A549 (cell line): ENCODE measurements around the gene FAHD2A. TPM values are rescaled to one million over a fixed set of nuclear protein-coding genes. Genes with fewer than 3 reads are reported as not detected.

Experiments
- ATAC-seq, 2 experiments: fragments of 200-7000 bp in 1 of 2; fragments of >200 bp in 1 of 2; cut with Nextera tagmentation in 1 of 2; cut with Tn5 transposase in 1 of 2; 3 replicates each; pipeline versions ENCODE4 v1.8.0 to v1.9.1; 2018 to 2020; ENCODE audit warnings: mild to moderate bottlenecking in 1 of 2, moderate library complexity in 1 of 2
- CTCF ChIA-PET: fragments of 300-600 bp; sonication (Branson Sonifier 250); formaldehyde crosslinking; extraction: SDS; loops from one replicate; lab custom pipeline; 2021; ENCODE audit warnings: antibody characterized with exemption, inconsistent platforms; lab: Yijun Ruan, JAX
- POLR2A ChIA-PET: fragments of 350-600 bp; formaldehyde crosslinking; extraction: SDS; loops from one replicate; lab custom pipeline; 2021; ENCODE audit warnings: antibody characterized with exemption, inconsistent platforms; lab: Yijun Ruan, JAX
- DNase-seq, 2 experiments: peaks; one replicate each; pipeline versions ENCODE4 v3.0.0 to v3.0.0-alpha.2; 2011 to 2016; ENCODE audit warnings: low read depth in 1 of 2, low spot score in 1 of 2
- FAIRE-seq: peaks from 2 replicates; lab custom pipeline; 2011; peaks lifted over from hg19 to GRCh38; lab: Jason Lieb, UNC
- H3K27ac ChIP-seq, 2 experiments: fragments of >200 bp; sonication (Bioruptor Twin); formaldehyde crosslinking; 3 replicates each; pipeline ENCODE4 v1.5.1; 2016 to 2017
- H3K4me1 ChIP-seq: fragments of >200 bp; sonication (Bioruptor Twin); formaldehyde crosslinking; 3 replicates; pipeline ENCODE4 v1.6.1; 2016
- H3K4me2 ChIP-seq: fragments of >200 bp; sonication (Bioruptor Twin); formaldehyde crosslinking; 3 replicates; pipeline ENCODE4 v1.6.1; 2016
- H3K4me3 ChIP-seq: fragments of >200 bp; sonication (Bioruptor Twin); formaldehyde crosslinking; 3 replicates; pipeline ENCODE4 v1.5.1; 2016
- H3K9me3 ChIP-seq: fragments of >200 bp; sonication (Bioruptor Twin); formaldehyde crosslinking; 3 replicates; pipeline ENCODE4 v1.6.1; 2016
- BHLHE40 ChIP-seq: IDR thresholded peaks from 2 replicates; pipeline ENCODE4 v1.6.1; 2012; ENCODE audit warnings: low read depth, low read length, inconsistent platforms
- CBX2 ChIP-seq: fragments of 200-600 bp; sonication (generic); IDR thresholded peaks from 2 replicates; pipeline ENCODE4 v1.6.1; 2016; ENCODE audit warnings: low read depth, mild to moderate bottlenecking, borderline replicate concordance
- CBX8 ChIP-seq: fragments of 200-600 bp; sonication (generic); IDR thresholded peaks from 2 replicates; pipeline ENCODE4 v1.6.1; 2016
- CEBPB ChIP-seq, 2 experiments: fragments of >200 bp in 1 of 2; sonication (Bioruptor Twin) in 1 of 2; formaldehyde crosslinking in 1 of 2; IDR thresholded peaks; 2 replicates each; pipeline ENCODE4 v1.6.1; 2012 to 2016
- EP300 ChIP-seq, 2 experiments: fragments of >200 bp; sonication (Bioruptor Twin); formaldehyde crosslinking; IDR thresholded peaks; 2 replicates in 1 of 2; 3 replicates in 1 of 2; pipeline ENCODE4 v1.6.1; 2016 to 2017
- ESRRA ChIP-seq: fragments of 150-350 bp; IDR thresholded peaks from 2 replicates; pipeline ENCODE4 v1.6.1; 2014; ENCODE audit warnings: mild to moderate bottlenecking, low read length, borderline replicate concordance
- FOSB ChIP-seq: fragments of 250-450 bp; sonication (Bioruptor Pico); IDR thresholded peaks from 2 replicates; pipeline ENCODE4 v1.5.0; 2020; ENCODE audit warnings: mild to moderate bottlenecking, moderate library complexity
- HEYL ChIP-seq: fragments of 250-450 bp; sonication (Bioruptor Pico); IDR thresholded peaks from 2 replicates; pipeline ENCODE4 v1.8.0; 2021; ENCODE audit warnings: mild to moderate bottlenecking, moderate library complexity
- HOXB5 ChIP-seq: fragments of 250-450 bp; sonication (Bioruptor Pico); IDR thresholded peaks from 2 replicates; pipeline ENCODE4 v1.5.0; 2020; ENCODE audit warnings: mild to moderate bottlenecking, moderate library complexity
- JUN ChIP-seq, 2 experiments: fragments of >200 bp; sonication (Bioruptor Twin); formaldehyde crosslinking; IDR thresholded peaks; 2 replicates in 1 of 2; 3 replicates in 1 of 2; pipeline ENCODE4 v1.6.1; 2016 to 2017
- KDM5A ChIP-seq: fragments of 200-600 bp; sonication (generic); IDR thresholded peaks from 2 replicates; pipeline ENCODE4 v1.6.1; 2016; ENCODE audit warnings: antibody characterized with exemption, mild to moderate bottlenecking
- MYC ChIP-seq: IDR thresholded peaks from 2 replicates; pipeline ENCODE4 v1.6.1; 2012; ENCODE audit warnings: mild to moderate bottlenecking, inconsistent platforms, low read length, improper control_type of control experiment, borderline replicate concordance
- NPAS2 ChIP-seq: fragments of 250-450 bp; sonication (Bioruptor Pico); IDR thresholded peaks from 2 replicates; pipeline ENCODE4 v1.8.0; 2022; ENCODE audit warnings: mild to moderate bottlenecking, moderate library complexity, borderline replicate concordance
- PHF8 ChIP-seq: fragments of 200-600 bp; sonication (generic); IDR thresholded peaks from 2 replicates; pipeline ENCODE4 v1.6.1; 2016; ENCODE audit warnings: low read depth, mild to moderate bottlenecking, antibody characterized with exemption, moderate library complexity, borderline replicate concordance
- POLR2A ChIP-seq: IDR thresholded peaks from 2 replicates; pipeline ENCODE4 v1.6.1; 2012; ENCODE audit warnings: mild to moderate bottlenecking, low read length
- RARB ChIP-seq: fragments of 250-450 bp; sonication (Bioruptor Pico); IDR thresholded peaks from 2 replicates; pipeline ENCODE4 v1.8.0; 2021; ENCODE audit warnings: mild to moderate bottlenecking, moderate library complexity
- SMC3 ChIP-seq: fragments of >200 bp; sonication (Bioruptor Twin); formaldehyde crosslinking; IDR thresholded peaks from 3 replicates; pipeline ENCODE4 v1.6.1; 2018; ENCODE audit warnings: inconsistent platforms
- SREBF2 ChIP-seq: fragments of 450-650 bp; IDR thresholded peaks from 2 replicates; pipeline ENCODE4 v1.6.1; 2014; ENCODE audit warnings: mild to moderate bottlenecking, moderate library complexity
- TFCP2L1 ChIP-seq: fragments of 250-450 bp; sonication (Bioruptor Pico); IDR thresholded peaks from 2 replicates; pipeline ENCODE4 v1.5.0; 2021; ENCODE audit warnings: mild to moderate bottlenecking
- WGBS: methylation state at CpG from one replicate; pipeline ENCODE4 v1.1.6; 2017; ENCODE audit errors: missing lambda C conversion rate; 5-methylcytosine and 5-hydroxymethylcytosine counted together
- polyA minus RNA-seq: library from RNA; depleted of rRNA, polyadenylated mRNA; stranded (reverse); fragments of >200 nt; gene quantifications from 2 replicates; pipeline ENCODE4 v1.2.3, GENCODE V29; 2011; rRNA and poly(A)+ RNA removed
- polyA plus RNA-seq, 4 experiments: library from polyadenylated mRNA; depleted of rRNA in 3 of 4; stranded (reverse); fragments of >200 nt; fragmentation: RNase III in 1 of 4; extraction: RNeasy Plus Mini Kit Qiagen cat#74134 plus additional on column Dnase treatment in 1 of 4; gene quantifications; 2 replicates in 3 of 4; 3 replicates in 1 of 4; pipeline ENCODE4 v1.2.3, GENCODE V29; 2011 to 2017
- TF ChIP-seq, protein P1 (sequence below): fragments of 250-450 bp; sonication (Bioruptor Pico); IDR thresholded peaks from 2 replicates; pipeline ENCODE4 v1.5.0; 2020; ENCODE audit warnings: low read depth, mild to moderate bottlenecking, moderate library complexity
- TF ChIP-seq, protein P2 (sequence below): IDR thresholded peaks from 2 replicates; pipeline ENCODE4 v1.6.1; 2012; ENCODE audit warnings: low read depth, borderline replicate concordance
- TF ChIP-seq, protein P3 (sequence below): fragments of >200 bp; sonication (Bioruptor Twin); formaldehyde crosslinking; IDR thresholded peaks from 3 replicates; pipeline ENCODE4 v1.6.1; 2016
- TF ChIP-seq, protein P4 (sequence below): fragments of 200-600 bp; sonication (generic); IDR thresholded peaks from 2 replicates; pipeline ENCODE4 v1.6.1; 2016; ENCODE audit warnings: antibody characterized with exemption, mild to moderate bottlenecking, moderate library complexity

The FAHD2A gene, protein sequence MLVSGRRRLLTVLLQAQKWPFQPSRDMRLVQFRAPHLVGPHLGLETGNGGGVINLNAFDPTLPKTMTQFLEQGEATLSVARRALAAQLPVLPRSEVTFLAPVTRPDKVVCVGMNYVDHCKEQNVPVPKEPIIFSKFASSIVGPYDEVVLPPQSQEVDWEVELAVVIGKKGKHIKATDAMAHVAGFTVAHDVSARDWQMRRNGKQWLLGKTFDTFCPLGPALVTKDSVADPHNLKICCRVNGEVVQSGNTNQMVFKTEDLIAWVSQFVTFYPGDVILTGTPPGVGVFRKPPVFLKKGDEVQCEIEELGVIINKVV
- polyA plus RNA-seq (2011; rRNA removed) (33.0 and 35.2 TPM in 2 replicates), polyA plus RNA-seq (2017; fragmentation: RNase III; extraction: RNeasy Plus Mini Kit Qiagen cat#74134 plus additional on column Dnase treatment) (25.8 to 30.6 TPM (median 28.1 TPM) in 3 replicates), polyA minus RNA-seq (45.1 and 49.6 TPM in 2 replicates)
- polyA plus RNA-seq (2012; cell fraction: cytosol; rRNA removed) = 38.9 and 40.1 TPM in 2 replicates
- 61.7 and 65.6 TPM in 2 replicates for polyA plus RNA-seq (2012; cell fraction: nucleus; rRNA removed)

DNA sequence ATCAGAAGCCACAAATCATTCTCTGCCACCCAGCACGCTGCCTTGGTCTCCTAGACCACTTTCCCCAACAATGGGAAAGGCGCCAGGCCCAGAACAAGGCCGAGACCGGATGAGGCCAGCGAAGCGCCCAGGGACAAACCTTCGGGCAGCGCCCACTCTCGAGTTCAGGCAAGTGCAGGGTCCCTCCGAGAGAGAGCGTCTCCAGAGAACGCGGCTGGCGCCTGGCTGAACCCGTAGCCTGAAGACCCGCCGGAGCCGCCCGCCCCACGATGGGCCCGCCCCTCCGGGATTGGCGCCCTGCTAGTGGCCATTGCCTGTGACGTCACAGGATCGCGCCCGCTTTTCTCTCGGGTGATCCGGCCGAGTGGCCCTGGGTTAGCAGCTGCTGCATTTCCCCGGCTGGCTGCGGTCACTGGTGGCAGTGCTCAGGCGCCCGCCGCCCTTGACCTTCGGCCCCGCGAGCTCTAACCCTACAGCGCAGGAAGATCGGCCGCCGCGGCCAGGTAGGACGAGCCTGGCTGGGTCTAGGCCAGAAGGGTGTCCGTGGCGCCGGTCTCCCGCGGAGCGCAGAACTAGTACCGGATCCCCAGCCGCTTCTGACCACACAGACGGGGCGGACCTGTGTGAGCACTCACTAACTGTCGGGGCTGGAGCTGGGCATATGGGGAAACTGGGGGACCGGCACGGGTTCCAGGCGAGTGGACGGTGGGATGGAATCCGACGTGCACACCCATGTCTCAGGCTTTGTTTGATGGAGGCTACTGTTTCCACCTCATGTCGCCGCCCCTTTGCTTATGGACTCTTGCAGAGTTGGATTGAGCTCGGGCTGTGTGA is at the start of gene FAHD2A:
Gene FAHD2A, plus strand, starts transcription at position 339 of the 834 bp plus-strand sequence. CDS start 2,851 bp downstream, outside the sequence.
- TF ChIP-seq CBX2 = no peak
- 0 out of 2 replicates have a peak, but pooled peaks have one; percentile 6 for TF ChIP-seq TFCP2L1 (CRISPR knock-in tag)
- TF ChIP-seq ESRRA = 0 out of 2 replicates have a peak, but pooled peaks have one; percentile 32
- TF ChIP-seq CEBPB (IDR thresholded peaks at IDR 0.05) = no peak
- no peak for TF ChIP-seq HOXB5 (CRISPR knock-in tag)
- peak; percentile 93; the same call in 1 of the 2 replicates for TF ChIP-seq PHF8
- peak; percentile 85 for TF ChIP-seq KDM5A
- TF ChIP-seq, protein P1, sequence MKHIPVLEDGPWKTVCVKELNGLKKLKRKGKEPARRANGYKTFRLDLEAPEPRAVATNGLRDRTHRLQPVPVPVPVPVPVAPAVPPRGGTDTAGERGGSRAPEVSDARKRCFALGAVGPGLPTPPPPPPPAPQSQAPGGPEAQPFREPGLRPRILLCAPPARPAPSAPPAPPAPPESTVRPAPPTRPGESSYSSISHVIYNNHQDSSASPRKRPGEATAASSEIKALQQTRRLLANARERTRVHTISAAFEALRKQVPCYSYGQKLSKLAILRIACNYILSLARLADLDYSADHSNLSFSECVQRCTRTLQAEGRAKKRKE = no peak
- TF ChIP-seq HEYL (CRISPR knock-in tag) = no peak
- TF ChIP-seq JUN (IDR thresholded peaks at IDR 0.05) = peak in 1 of 2 experiments; percentile 44; a peak in 1 of 5 replicates
- TF ChIP-seq POLR2A = peak; percentile 80
- TF ChIP-seq FOSB = no peak
- no peak for TF ChIP-seq MYC
- no peak for TF ChIP-seq SMC3
- TF ChIP-seq CBX8 = no peak
- no peak for TF ChIP-seq EP300 (IDR thresholded peaks at IDR 0.05)
- TF ChIP-seq NPAS2 (CRISPR knock-in tag) = no peak
- TF ChIP-seq, protein P2, sequence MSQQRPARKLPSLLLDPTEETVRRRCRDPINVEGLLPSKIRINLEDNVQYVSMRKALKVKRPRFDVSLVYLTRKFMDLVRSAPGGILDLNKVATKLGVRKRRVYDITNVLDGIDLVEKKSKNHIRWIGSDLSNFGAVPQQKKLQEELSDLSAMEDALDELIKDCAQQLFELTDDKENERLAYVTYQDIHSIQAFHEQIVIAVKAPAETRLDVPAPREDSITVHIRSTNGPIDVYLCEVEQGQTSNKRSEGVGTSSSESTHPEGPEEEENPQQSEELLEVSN = no peak
- no peak for TF ChIP-seq RARB (CRISPR knock-in tag)
- TF ChIP-seq, protein P3, sequence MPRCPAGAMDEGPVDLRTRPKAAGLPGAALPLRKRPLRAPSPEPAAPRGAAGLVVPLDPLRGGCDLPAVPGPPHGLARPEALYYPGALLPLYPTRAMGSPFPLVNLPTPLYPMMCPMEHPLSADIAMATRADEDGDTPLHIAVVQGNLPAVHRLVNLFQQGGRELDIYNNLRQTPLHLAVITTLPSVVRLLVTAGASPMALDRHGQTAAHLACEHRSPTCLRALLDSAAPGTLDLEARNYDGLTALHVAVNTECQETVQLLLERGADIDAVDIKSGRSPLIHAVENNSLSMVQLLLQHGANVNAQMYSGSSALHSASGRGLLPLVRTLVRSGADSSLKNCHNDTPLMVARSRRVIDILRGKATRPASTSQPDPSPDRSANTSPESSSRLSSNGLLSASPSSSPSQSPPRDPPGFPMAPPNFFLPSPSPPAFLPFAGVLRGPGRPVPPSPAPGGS = peak; percentile 51; the same call in 1 of the 3 replicates
- TF ChIP-seq, protein P4, sequence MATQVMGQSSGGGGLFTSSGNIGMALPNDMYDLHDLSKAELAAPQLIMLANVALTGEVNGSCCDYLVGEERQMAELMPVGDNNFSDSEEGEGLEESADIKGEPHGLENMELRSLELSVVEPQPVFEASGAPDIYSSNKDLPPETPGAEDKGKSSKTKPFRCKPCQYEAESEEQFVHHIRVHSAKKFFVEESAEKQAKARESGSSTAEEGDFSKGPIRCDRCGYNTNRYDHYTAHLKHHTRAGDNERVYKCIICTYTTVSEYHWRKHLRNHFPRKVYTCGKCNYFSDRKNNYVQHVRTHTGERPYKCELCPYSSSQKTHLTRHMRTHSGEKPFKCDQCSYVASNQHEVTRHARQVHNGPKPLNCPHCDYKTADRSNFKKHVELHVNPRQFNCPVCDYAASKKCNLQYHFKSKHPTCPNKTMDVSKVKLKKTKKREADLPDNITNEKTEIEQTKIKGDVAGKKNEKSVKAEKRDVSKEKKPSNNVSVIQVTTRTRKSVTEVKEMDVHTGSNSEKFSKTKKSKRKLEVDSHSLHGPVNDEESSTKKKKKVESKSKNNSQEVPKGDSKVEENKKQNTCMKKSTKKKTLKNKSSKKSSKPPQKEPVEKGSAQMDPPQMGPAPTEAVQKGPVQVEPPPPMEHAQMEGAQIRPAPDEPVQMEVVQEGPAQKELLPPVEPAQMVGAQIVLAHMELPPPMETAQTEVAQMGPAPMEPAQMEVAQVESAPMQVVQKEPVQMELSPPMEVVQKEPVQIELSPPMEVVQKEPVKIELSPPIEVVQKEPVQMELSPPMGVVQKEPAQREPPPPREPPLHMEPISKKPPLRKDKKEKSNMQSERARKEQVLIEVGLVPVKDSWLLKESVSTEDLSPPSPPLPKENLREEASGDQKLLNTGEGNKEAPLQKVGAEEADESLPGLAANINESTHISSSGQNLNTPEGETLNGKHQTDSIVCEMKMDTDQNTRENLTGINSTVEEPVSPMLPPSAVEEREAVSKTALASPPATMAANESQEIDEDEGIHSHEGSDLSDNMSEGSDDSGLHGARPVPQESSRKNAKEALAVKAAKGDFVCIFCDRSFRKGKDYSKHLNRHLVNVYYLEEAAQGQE = peak; percentile 32; the same call in 1 of the 2 replicates
- TF ChIP-seq BHLHE40 = no peak
- TF ChIP-seq SREBF2 = no peak
- ATAC-seq (peak; percentile 91 to 97), FAIRE-seq (no peak), DNase-seq (peak; percentile 88 to 99)
- Histone ChIP-seq H3K4me2 (peak within 1 kb of the TSS; percentile 76), H3K27ac (peak within 1 kb of the TSS; percentile 77 to 92), H3K9me3 (no peaks in the 10 kb centered on the region), H3K4me3 (peak within 1 kb of the TSS; percentile 89), H3K4me1 (peaks cover 8% of the 10 kb centered on the region; the same call in 1 of the 3 replicates)
- WGBS = 0% methylated on average over 8 of the region's 64 CpGs
- ChIA-PET CTCF (interaction anchor here (1.0 to 4.6 kb wide), 10 partner anchors 10 to 327 kb away, joined by 3 to 42 read pairs (median 6); no protein-coding TSS in a partner anchor), POLR2A (interaction anchor here (1.0 to 2.1 kb wide), 4 partner anchors 13 to 237 kb away, joined by 3 to 6 read pairs (median 4); partner anchors contain the start of gene ZNF2)
